Neural cell (in vitro differentiated cells): ENCODE results near the gene KCNK7.

ENCODE experiments used
- CTCF ChIP-seq: fragments of 450-650 bp; IDR thresholded peaks from 2 replicates; pipeline ENCODE4 v1.5.1; 2014; ENCODE audit warnings: antibody characterized with exemption, mild to moderate bottlenecking, moderate library complexity; ENCODE audit not compliant: poor library complexity, severe bottlenecking
- EP300 ChIP-seq: fragments of 450-650 bp; conservative IDR thresholded peaks from 2 replicates; pipeline ENCODE4 v1.6.1; 2014; ENCODE audit warnings: antibody characterized with exemption, mild to moderate bottlenecking, moderate library complexity; ENCODE audit not compliant: poor library complexity, severe bottlenecking
- EZH2 ChIP-seq: fragments of 200-600, 300-800 bp; shearing (Covaris generic), sonication (generic); IDR thresholded peaks from 2 replicates; pipeline ENCODE4 v1.6.1; 2014; ENCODE audit warnings: antibody characterized with exemption, low read length, borderline replicate concordance, mild to moderate bottlenecking; ENCODE audit not compliant: insufficient read depth, poor library complexity, severe bottlenecking
- MXI1 ChIP-seq: fragments of 450-650 bp; conservative IDR thresholded peaks from 2 replicates; pipeline ENCODE4 v1.6.1; 2014; ENCODE audit warnings: antibody characterized with exemption, mild to moderate bottlenecking; ENCODE audit not compliant: poor library complexity, severe bottlenecking
- POLR2AphosphoS5 ChIP-seq: IDR thresholded peaks from 2 replicates; pipeline ENCODE4 v1.6.1; 2012
- RAD21 ChIP-seq: fragments of 450-650 bp; conservative IDR thresholded peaks from 2 replicates; pipeline ENCODE4 v1.6.1; 2014; ENCODE audit warnings: antibody characterized with exemption, mild to moderate bottlenecking, moderate library complexity
- REST ChIP-seq: IDR thresholded peaks from 2 replicates; pipeline ENCODE4 v1.6.1; 2012; ENCODE audit warnings: borderline replicate concordance
- SMC3 ChIP-seq: fragments of 450-650 bp; conservative IDR thresholded peaks from 2 replicates; pipeline ENCODE4 v1.6.1; 2014; ENCODE audit warnings: antibody characterized with exemption, mild to moderate bottlenecking, moderate library complexity; ENCODE audit not compliant: poor library complexity
- TAF1 ChIP-seq: IDR thresholded peaks from 2 replicates; pipeline ENCODE4 v1.6.1; 2012; ENCODE audit warnings: low read depth

- TF ChIP-seq CTCF (no peak), REST (no peak), EZH2 (no peak), MXI1 (no peak), RAD21 (no peak), POLR2AphosphoS5 (no peak), TAF1 (no peak), SMC3 (no peak), EP300 (no peak)
Observed at GRCh38 chr11:65611028-65611757, 15.6 kb upstream of the KCNK7 start.
